ENCODE data around the gene ADGRD1.
A peak's percentile ranks its signal among the peaks of the same experiment; 100 is the strongest.

ADGRD1 gene

DNA sequence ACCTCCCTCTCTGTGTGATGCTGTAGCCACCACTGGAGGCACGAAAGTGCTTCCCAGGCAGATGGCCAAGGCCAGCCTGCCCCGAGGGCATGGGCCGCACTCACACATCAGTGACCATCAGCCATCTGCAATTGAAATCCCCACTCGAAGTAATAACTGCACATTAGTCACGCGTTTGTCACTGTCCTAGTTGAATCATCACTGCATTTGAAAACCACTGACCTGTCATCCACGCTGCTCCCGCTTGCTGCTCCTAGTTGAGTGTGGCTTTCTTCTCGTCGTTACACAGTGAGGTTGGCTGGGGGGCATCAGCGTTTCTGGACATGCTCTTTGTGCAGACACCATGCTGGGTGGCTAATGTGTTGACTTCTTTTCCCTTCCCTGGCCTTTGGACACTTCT lies 176.1 kb downstream of the ADGRD1 start:
- no peak overlapping the region for H3K27ac ChIP-seq (ENCODE audit: low read length)
- H3K9me3 ChIP-seq (ENCODE audit: control insufficient read depth, low read depth, low read length) = no peaks in the 10 kb centered on the region
- no peak overlapping the region for H3K9ac ChIP-seq (ENCODE audit: low read length)
- H3K36me3 ChIP-seq (ENCODE audit: control insufficient read depth, low read depth, low read length) = no peaks in the 10 kb centered on the region
- H3K27me3 ChIP-seq (ENCODE audit: control insufficient read depth, insufficient read depth, low read length) = no peaks in the 10 kb centered on the region
- H3K4me1 ChIP-seq (ENCODE audit: control insufficient read depth, low read depth, low read length) = no peaks in the 10 kb centered on the region
- no peak overlapping the region for H3K4me3 ChIP-seq (ENCODE audit: low read length)

DNA sequence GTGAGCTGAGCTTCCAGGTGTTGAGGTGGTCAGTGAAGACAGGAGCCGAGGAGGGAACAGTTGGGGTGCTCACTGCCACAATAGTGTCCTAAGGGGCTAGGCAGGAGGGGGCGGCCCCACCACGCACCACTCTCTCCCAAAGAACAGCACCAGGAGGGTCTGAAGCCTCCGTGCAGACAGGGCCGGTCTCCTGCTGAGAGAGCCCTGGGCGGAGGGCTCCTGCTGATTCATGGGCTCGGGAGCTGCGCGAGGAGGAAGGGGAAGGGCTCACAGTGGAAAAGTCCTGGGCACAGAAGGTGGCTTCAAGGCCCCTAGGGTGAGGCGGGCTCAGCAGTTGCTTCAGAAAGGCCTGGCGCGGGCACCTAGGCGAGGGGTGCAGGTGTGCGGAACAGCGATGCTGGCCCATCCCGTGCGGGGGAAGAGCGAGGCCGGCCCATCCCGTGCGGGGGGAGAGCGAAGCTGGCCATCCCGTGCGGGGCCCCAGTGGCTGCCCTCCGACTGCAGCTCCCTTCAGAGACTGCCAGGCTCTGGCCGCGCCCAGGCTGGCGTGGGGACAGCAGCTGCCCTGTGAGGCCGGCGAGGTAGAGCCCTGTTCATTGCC lies 176.7 kb downstream of the ADGRD1 start:
- H3K27me3 ChIP-seq (ENCODE audit: control insufficient read depth, insufficient read depth, low read length) = no peaks in the 10 kb centered on the region
- H3K4me1 ChIP-seq (ENCODE audit: control insufficient read depth, low read depth, low read length) = no peaks in the 10 kb centered on the region
- no peak overlapping the region for H3K9ac ChIP-seq (ENCODE audit: low read length)
- no peak overlapping the region for H3K27ac ChIP-seq (ENCODE audit: low read length)
- no peaks in the 10 kb centered on the region for H3K9me3 ChIP-seq (ENCODE audit: control insufficient read depth, low read depth, low read length)
- H3K36me3 ChIP-seq (ENCODE audit: control insufficient read depth, low read depth, low read length) = no peaks in the 10 kb centered on the region
- no peak overlapping the region for H3K4me3 ChIP-seq (ENCODE audit: low read length)

DNA sequence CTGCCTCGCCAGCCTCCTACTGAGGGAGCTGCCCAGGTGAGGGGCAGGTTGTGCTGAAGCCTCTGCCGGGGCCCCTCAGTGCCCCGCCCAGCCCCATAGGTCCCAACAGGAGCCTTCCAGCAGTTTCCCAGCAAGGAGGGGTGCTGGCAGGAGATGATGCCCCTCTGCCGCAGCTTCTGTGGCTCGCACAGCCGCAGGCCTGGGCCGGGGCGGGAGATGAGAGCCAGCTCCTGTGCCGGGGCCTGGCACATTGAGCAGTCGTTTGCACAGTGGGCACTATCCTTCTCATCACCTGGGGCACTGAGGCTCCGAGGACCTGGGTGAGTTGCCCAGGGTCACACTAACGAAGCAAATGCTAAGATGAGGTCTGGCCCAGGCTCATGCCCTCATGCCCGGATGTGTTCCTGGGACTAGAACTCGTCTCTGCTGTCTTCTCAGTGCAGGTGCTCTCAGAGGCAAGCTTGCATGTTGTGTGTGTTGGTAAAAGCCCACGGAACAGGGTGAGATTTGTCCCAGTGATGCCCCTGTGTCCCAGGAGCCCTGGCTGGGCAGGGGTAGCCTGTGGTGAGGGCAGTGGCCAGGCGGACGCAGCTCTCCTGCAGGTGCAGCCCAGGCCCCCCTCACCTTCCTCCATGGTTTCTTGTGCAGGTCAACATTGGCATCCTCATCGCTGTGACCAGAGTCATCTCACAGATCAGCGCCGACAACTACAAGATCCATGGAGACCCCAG lies 177.5 kb downstream of the ADGRD1 start:
- no peak overlapping the region for H3K27ac ChIP-seq (ENCODE audit: low read length)
- no peak overlapping the region for H3K4me3 ChIP-seq (ENCODE audit: low read length)
- no peaks in the 10 kb centered on the region for H3K27me3 ChIP-seq (ENCODE audit: control insufficient read depth, insufficient read depth, low read length)
- no peaks in the 10 kb centered on the region for H3K9me3 ChIP-seq (ENCODE audit: control insufficient read depth, low read depth, low read length)
- H3K4me1 ChIP-seq (ENCODE audit: control insufficient read depth, low read depth, low read length) = no peaks in the 10 kb centered on the region
- no peaks in the 10 kb centered on the region for H3K36me3 ChIP-seq (ENCODE audit: control insufficient read depth, low read depth, low read length)
- H3K9ac ChIP-seq (ENCODE audit: low read length) = no peak overlapping the region

DNA sequence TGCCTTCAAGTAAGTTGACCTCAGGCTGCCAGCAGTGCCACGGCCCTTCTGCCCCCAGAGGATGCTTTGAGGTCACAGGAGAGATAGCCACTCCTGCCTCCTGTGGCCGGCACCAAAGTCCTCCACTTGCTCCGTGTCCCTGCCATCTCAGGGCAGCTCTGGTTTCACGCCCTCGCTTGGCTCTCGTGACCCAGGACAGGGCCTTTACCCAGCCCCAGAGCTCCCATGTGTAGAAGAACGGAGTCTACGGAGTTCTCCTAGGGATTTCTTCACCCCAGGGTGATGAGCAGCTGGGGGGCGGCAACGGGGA lies 178.1 kb downstream of the ADGRD1 start:
- H3K4me1 ChIP-seq (ENCODE audit: control insufficient read depth, low read depth, low read length) = no peaks in the 10 kb centered on the region
- H3K9ac ChIP-seq (ENCODE audit: low read length) = no peak overlapping the region
- H3K27ac ChIP-seq (ENCODE audit: low read length) = no peak overlapping the region
- no peaks in the 10 kb centered on the region for H3K36me3 ChIP-seq (ENCODE audit: control insufficient read depth, low read depth, low read length)
- no peak overlapping the region for H3K4me3 ChIP-seq (ENCODE audit: low read length)
- no peaks in the 10 kb centered on the region for H3K27me3 ChIP-seq (ENCODE audit: control insufficient read depth, insufficient read depth, low read length)
- no peaks in the 10 kb centered on the region for H3K9me3 ChIP-seq (ENCODE audit: control insufficient read depth, low read depth, low read length)

DNA sequence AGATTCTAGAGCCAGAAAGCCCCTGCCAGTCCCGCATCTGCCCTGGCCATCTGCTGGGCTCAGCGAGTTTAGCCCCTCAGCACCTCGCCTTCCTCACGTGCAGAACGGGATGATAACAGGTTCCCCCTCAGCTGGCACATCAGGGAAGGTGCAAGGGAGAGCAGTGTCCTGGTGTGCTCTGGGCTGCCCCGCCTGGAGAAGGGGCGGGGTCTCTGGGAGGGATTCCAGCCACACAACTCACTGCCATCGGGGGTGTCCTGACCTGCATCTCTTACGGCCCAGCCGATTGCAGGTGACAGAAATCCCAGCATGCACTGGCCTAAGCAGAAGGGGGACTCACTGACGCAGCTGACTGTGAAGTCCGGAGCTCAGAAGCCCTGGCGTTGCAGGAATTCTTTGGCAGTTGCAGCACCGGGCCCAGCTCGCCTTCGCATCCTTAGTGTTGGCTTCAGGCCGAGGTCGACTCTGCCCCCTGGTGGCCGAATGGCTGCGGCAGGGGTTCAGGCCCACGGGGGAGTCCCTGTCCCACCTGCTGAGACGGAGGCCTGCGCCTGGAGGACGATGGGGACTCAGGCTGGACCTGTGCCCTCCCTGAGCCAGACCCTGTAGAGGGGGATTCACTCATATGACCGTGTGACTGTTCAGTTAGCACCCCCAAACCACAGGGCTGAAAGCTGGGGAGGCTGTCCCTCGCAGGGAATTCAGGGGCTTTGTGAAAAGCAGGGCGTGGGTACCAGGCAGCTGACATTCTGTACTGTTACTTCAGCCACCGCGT lies 178.6 kb downstream of the ADGRD1 start:
- Histone ChIP-seq H3K9me3 (ENCODE audit: control insufficient read depth, low read depth, low read length) (no peaks in the 10 kb centered on the region), H3K4me3 (ENCODE audit: low read length) (peak overlapping the region; percentile 43), H3K4me1 (ENCODE audit: control insufficient read depth, low read depth, low read length) (no peaks in the 10 kb centered on the region), H3K36me3 (ENCODE audit: control insufficient read depth, low read depth, low read length) (no peaks in the 10 kb centered on the region), H3K27me3 (ENCODE audit: control insufficient read depth, insufficient read depth, low read length) (no peaks in the 10 kb centered on the region), H3K27ac (ENCODE audit: low read length) (no peak overlapping the region), H3K9ac (ENCODE audit: low read length) (no peak overlapping the region)

DNA sequence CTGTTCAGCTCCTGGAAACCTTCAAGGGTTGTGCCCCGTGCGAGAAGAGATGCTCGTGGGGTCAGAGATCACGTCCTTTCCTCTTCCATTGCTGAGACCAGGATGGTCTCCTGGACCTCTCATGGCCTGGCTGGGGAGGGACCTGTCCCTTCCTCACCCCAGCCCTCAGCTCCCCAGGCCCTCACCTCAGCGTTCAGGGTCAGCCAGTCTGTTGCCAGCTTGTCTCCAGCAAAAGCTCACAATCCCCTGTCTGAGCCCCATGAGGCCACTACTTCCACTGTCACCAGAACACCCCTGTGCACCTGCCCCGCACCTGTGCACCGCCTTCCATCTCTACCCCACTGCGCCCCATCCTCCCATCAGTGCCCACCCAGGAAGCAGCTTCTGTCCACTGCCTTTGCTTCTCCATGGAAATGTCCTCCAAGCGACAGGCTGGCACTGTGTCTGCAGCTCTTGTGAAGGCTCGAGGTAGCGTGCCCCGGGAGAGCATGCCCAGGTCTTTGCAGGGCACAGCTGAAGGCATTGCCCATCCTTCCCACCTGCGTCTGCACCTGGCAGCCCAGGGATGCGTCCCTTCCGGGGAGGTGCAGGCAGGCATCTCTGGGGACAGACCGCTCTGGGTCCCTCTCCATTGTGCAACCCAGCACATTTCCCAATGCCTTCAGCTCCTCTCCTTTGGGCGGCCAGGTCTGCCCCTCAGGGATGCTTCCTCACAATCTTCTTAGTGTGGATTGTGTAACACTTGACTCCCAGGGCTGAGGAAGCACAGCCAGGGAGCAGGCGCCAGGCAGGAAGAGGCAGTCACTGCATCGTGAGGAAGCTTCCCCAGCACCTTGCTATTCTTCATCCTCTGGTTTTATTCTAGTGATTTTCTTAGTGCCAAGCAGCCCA lies 179.6 kb downstream of the ADGRD1 start:
- H3K27ac ChIP-seq (ENCODE audit: low read length) = no peak overlapping the region
- no peaks in the 10 kb centered on the region for H3K27me3 ChIP-seq (ENCODE audit: control insufficient read depth, insufficient read depth, low read length)
- no peaks in the 10 kb centered on the region for H3K4me1 ChIP-seq (ENCODE audit: control insufficient read depth, low read depth, low read length)
- no peak overlapping the region for H3K4me3 ChIP-seq (ENCODE audit: low read length)
- H3K36me3 ChIP-seq (ENCODE audit: control insufficient read depth, low read depth, low read length) = no peaks in the 10 kb centered on the region
- no peak overlapping the region for H3K9ac ChIP-seq (ENCODE audit: low read length)
- no peaks in the 10 kb centered on the region for H3K9me3 ChIP-seq (ENCODE audit: control insufficient read depth, low read depth, low read length)

DNA sequence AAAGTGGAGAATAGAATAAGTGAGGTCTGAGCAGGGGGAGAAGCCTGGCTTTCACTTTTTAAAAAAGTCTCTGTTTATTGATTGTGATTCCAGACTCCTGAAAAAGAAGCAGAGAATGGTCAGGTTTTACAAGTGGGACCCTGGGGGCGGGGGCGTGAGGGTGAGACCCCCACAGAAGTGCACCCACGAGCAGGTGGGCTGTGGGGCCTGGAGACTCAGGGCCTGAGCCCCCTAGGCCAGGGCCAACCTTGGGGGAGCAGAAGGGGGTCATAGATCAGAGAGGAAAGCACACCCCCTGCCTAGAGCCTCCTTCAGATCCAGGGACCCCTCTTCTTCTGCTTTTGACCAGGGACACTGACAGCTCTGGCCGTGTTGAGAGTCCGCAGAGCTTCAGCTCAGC lies 180.3 kb downstream of the ADGRD1 start:
- no peak overlapping the region for H3K9ac ChIP-seq (ENCODE audit: low read length)
- no peak overlapping the region for H3K27ac ChIP-seq (ENCODE audit: low read length)
- no peaks in the 10 kb centered on the region for H3K36me3 ChIP-seq (ENCODE audit: control insufficient read depth, low read depth, low read length)
- no peaks in the 10 kb centered on the region for H3K4me1 ChIP-seq (ENCODE audit: control insufficient read depth, low read depth, low read length)
- no peaks in the 10 kb centered on the region for H3K9me3 ChIP-seq (ENCODE audit: control insufficient read depth, low read depth, low read length)
- H3K4me3 ChIP-seq (ENCODE audit: low read length) = no peak overlapping the region
- H3K27me3 ChIP-seq (ENCODE audit: control insufficient read depth, insufficient read depth, low read length) = no peaks in the 10 kb centered on the region

DNA sequence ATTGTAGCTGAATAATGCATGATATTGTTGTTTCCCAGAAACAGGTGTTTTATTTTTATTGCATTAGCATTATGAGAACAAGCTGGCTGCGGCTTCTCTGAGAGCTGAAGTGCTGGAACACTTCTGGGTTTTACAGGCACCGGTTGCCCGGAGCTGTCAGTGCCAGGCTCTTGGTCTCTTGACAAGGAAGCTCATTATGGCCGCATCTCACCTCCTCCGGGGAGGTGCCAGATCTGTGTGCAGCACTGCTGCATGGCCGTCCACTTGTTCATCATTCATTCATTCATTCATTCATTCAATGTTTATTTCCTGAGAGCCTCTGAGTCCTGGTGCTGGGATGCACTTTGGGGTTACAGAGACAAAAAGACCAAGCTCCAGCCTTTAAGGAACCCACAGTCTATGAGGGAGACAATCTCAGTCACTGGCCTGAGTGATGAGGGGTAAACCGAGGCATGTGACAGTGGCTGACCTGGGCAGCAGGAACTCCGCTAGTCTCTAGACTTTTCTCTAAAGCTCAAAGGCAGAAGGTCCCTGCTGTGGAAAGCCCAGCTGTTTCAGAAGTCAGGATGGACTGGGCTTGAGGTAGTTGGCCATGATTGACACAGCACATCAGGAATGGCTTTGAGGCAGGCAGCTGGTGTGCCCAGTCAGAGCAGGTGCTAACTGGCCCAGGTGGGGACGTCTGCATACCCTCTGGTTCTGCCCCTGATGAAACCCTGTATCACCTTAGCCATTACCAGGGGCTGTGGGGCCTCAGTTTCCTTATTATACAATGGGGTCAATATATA lies 181.0 kb downstream of the ADGRD1 start:
- H3K36me3 ChIP-seq (ENCODE audit: control insufficient read depth, low read depth, low read length) = no peaks in the 10 kb centered on the region
- no peak overlapping the region for H3K27ac ChIP-seq (ENCODE audit: low read length)
- H3K27me3 ChIP-seq (ENCODE audit: control insufficient read depth, insufficient read depth, low read length) = no peaks in the 10 kb centered on the region
- no peak overlapping the region for H3K9ac ChIP-seq (ENCODE audit: low read length)
- H3K4me1 ChIP-seq (ENCODE audit: control insufficient read depth, low read depth, low read length) = no peaks in the 10 kb centered on the region
- H3K4me3 ChIP-seq (ENCODE audit: low read length) = no peak overlapping the region
- no peaks in the 10 kb centered on the region for H3K9me3 ChIP-seq (ENCODE audit: control insufficient read depth, low read depth, low read length)

DNA sequence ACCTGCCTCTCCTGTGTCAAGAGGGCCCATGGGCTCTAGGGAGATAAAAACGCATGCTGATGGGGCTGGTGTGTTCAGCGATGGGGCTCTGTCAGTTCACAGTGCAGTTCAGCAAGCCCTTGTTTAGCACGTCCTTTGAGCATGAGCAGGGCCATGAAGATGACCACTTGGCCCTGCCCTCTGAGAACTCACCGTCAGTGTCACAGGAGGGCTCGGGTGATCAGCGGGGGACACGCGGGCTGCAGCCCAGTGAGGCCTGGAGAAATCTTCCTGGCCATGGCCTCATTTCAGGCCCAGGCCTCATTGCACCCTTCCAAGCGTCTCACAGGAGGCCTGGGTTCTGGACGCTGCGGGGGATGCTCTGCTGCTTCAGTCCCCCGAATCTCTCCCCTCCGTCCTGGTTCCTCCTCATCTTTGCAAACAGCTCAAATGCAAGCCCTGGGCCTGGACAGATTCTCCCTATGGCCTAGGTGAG lies 181.6 kb downstream of the ADGRD1 start:
- Histone ChIP-seq H3K36me3 (ENCODE audit: control insufficient read depth, low read depth, low read length) (no peaks in the 10 kb centered on the region), H3K27me3 (ENCODE audit: control insufficient read depth, insufficient read depth, low read length) (no peaks in the 10 kb centered on the region), H3K4me3 (ENCODE audit: low read length) (no peak overlapping the region), H3K4me1 (ENCODE audit: control insufficient read depth, low read depth, low read length) (no peaks in the 10 kb centered on the region), H3K9ac (ENCODE audit: low read length) (no peak overlapping the region), H3K9me3 (ENCODE audit: control insufficient read depth, low read depth, low read length) (no peaks in the 10 kb centered on the region), H3K27ac (ENCODE audit: low read length) (no peak overlapping the region)

DNA sequence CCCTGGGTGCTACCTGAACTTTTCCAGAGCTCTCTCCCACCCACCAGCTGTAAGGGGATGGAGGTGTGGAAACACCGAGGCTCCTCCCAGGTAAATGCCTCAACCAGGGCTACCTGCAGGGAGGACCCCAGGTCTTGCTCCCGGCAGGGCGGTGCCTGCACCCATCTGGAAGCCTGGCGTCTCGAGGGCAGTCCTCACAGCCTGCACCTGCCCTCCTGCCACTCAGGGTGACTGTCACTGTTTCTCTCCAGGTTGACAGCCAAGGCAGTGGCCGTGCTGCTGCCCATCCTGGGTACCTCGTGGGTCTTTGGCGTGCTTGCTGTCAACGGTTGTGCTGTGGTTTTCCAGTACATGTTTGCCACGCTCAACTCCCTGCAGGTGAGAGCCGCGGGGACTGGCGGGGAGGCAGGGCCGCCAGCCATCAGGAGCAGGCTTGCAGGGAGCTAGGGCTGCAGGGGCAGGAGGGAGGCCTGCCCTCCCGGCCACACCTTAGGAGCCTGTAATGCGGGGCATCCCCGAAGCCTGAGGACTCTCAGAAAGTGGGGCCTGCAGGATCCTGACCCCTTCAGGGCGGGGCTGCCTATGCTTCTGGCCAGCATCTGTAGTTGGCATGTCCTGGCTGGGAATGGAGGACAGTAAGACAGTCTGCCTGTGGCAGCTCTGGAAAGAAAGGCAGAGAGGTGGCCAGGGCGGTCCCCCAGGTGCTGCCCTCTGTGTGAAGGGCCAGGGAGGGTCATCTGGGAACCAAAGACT lies 182.3 kb downstream of the ADGRD1 start:
- Histone ChIP-seq H3K4me3 (ENCODE audit: low read length) (no peak overlapping the region), H3K9ac (ENCODE audit: low read length) (no peak overlapping the region), H3K27me3 (ENCODE audit: control insufficient read depth, insufficient read depth, low read length) (no peaks in the 10 kb centered on the region), H3K36me3 (ENCODE audit: control insufficient read depth, low read depth, low read length) (no peaks in the 10 kb centered on the region), H3K4me1 (ENCODE audit: control insufficient read depth, low read depth, low read length) (no peaks in the 10 kb centered on the region), H3K27ac (ENCODE audit: low read length) (no peak overlapping the region), H3K9me3 (ENCODE audit: control insufficient read depth, low read depth, low read length) (no peaks in the 10 kb centered on the region)
